HepG2 (cell line): ENCODE measurements around the gene SART1. TPM values are rescaled to one million over a fixed set of nuclear protein-coding genes. Genes with fewer than 3 reads are reported as not detected.

Experiments
- ADNP ChIP-seq: sonication (generic); formaldehyde crosslinking; IDR thresholded peaks from 2 replicates; pipeline ENCODE4 v1.4.0; 2020; ENCODE audit warnings: missing genetic modification reagents
- CAMTA2 ChIP-seq: sonication (generic); formaldehyde crosslinking; IDR thresholded peaks from 2 replicates; pipeline ENCODE4 v1.4.0; 2020; ENCODE audit warnings: mild to moderate bottlenecking, missing genetic modification reagents, borderline replicate concordance
- CBX5 ChIP-seq: sonication (generic); formaldehyde crosslinking; IDR thresholded peaks from 2 replicates; pipeline ENCODE4 v1.4.0; 2020; ENCODE audit warnings: missing genetic modification reagents, borderline replicate concordance
- DPF2 ChIP-seq: sonication (generic); formaldehyde crosslinking; IDR thresholded peaks from 2 replicates; pipeline ENCODE4 v1.4.0; 2020; ENCODE audit warnings: mild to moderate bottlenecking, low read depth, missing genetic modification reagents, borderline replicate concordance
- GABPA ChIP-seq, 2 experiments: IDR thresholded peaks; 2 replicates each; pipeline ENCODE4 v1.6.1; 2011 to 2016; ENCODE audit warnings: low read depth in 2 of 2, low read length in 1 of 2, missing biosample characterization in 1 of 2, missing genetic modification characterization in 1 of 2
- GTF2F1 ChIP-seq: fragments of 150-350 bp; IDR thresholded peaks from 2 replicates; pipeline ENCODE4 v1.6.1; 2014; ENCODE audit warnings: low read length
- KAT2B ChIP-seq: fragments of 150-350 bp; IDR thresholded peaks from 2 replicates; pipeline ENCODE4 v1.6.1; 2014; ENCODE audit warnings: low read depth, low read length, borderline replicate concordance
- MEIS1 ChIP-seq: sonication (generic); formaldehyde crosslinking; IDR thresholded peaks from 2 replicates; pipeline ENCODE4 v1.9.0; 2021; ENCODE audit warnings: mild to moderate bottlenecking, missing genetic modification reagents, moderate library complexity, borderline replicate concordance
- NBN ChIP-seq: fragments of 450-650 bp; conservative IDR thresholded peaks from 2 replicates; pipeline ENCODE4 v1.6.1; 2017
- NFKBIZ ChIP-seq: IDR thresholded peaks from 2 replicates; pipeline ENCODE4 v1.6.1; 2018; ENCODE audit warnings: missing genetic modification reagents, missing compliant biosample characterization
- NR2C2 ChIP-seq: sonication (generic); formaldehyde crosslinking; IDR thresholded peaks from 2 replicates; pipeline ENCODE4 v1.4.0; 2020; ENCODE audit warnings: missing genetic modification reagents, mild to moderate bottlenecking, moderate library complexity, borderline replicate concordance
- RFX3 ChIP-seq: IDR thresholded peaks from 2 replicates; pipeline ENCODE4 v1.6.1; 2016; ENCODE audit warnings: missing biosample characterization, missing genetic modification reagents
- RFXANK ChIP-seq: IDR thresholded peaks from 2 replicates; pipeline ENCODE4 v1.6.1; 2016
- SALL1 ChIP-seq: sonication (generic); formaldehyde crosslinking; IDR thresholded peaks from 2 replicates; pipeline ENCODE4 v1.8.0; 2022; ENCODE audit warnings: mild to moderate bottlenecking, missing genetic modification reagents
- SMAD1 ChIP-seq: sonication (generic); formaldehyde crosslinking; IDR thresholded peaks from 2 replicates; pipeline ENCODE4 v1.4.0; 2020; ENCODE audit warnings: missing genetic modification reagents, low read depth, mild to moderate bottlenecking, borderline replicate concordance
- SRY ChIP-seq: sonication (generic); formaldehyde crosslinking; IDR thresholded peaks from 2 replicates; pipeline ENCODE4 v1.8.0; 2022; ENCODE audit warnings: mild to moderate bottlenecking, missing genetic modification reagents
- ZFP62 ChIP-seq: sonication (generic); formaldehyde crosslinking; IDR thresholded peaks from 2 replicates; pipeline ENCODE4 v1.4.0; 2020; ENCODE audit warnings: missing genetic modification reagents
- ZKSCAN8 ChIP-seq: IDR thresholded peaks from 2 replicates; pipeline ENCODE4 v1.6.1; 2016; ENCODE audit warnings: borderline replicate concordance, missing genetic modification reagents, missing compliant biosample characterization
- ZNF180 ChIP-seq: sonication (generic); formaldehyde crosslinking; IDR thresholded peaks from 2 replicates; pipeline ENCODE4 v1.4.0; 2020; ENCODE audit warnings: low read depth, missing genetic modification reagents, borderline replicate concordance
- ZNF274 ChIP-seq: sonication (generic); formaldehyde crosslinking; IDR thresholded peaks from 2 replicates; pipeline ENCODE4 v1.5.1; 2020; ENCODE audit warnings: mild to moderate bottlenecking, missing genetic modification reagents
- ZNF644 ChIP-seq: IDR thresholded peaks from 2 replicates; pipeline ENCODE4 v1.6.1; 2016; ENCODE audit warnings: low read depth
- ZNF773 ChIP-seq: sonication (generic); formaldehyde crosslinking; IDR thresholded peaks from 2 replicates; pipeline ENCODE4 v1.4.0; 2020; ENCODE audit warnings: missing genetic modification reagents, borderline replicate concordance
- polyA plus RNA-seq, 8 experiments: library from polyadenylated mRNA; depleted of rRNA in 3 of 8; stranded (reverse) in 7 of 8; unstranded in 1 of 8; fragments of >200 nt; fragmentation: Illumina TruSeq in 4 of 8; extraction: Trizol in 4 of 8; gene quantifications; 2 replicates each; pipeline versions ENCODE4 v1.2.1 to v1.2.3, GENCODE V29; 2011 to 2016; ENCODE audit warnings: low read depth in 4 of 8, missing spikeins in 1 of 8, mixed read lengths in 1 of 8; ENCODE audit not compliant: insufficient read depth in 1 of 8
- total RNA-seq, 5 experiments: library from RNA; depleted of rRNA; stranded (reverse); fragments of >200 nt; fragmentation: Illumina TruSeq; extraction: Trizol; gene quantifications; 2 replicates each; pipeline ENCODE4 v1.2.3, GENCODE V29; 2016; ENCODE audit warnings: low read depth in 1 of 5
- TF ChIP-seq, protein P1 (sequence below): sonication (generic); IDR thresholded peaks from 2 replicates; pipeline ENCODE4 v1.6.1; 2016; ENCODE audit warnings: low read depth, borderline replicate concordance
- TF ChIP-seq, protein P2 (sequence below): sonication (generic); formaldehyde crosslinking; IDR thresholded peaks from 2 replicates; pipeline ENCODE4 v1.5.1; 2020; ENCODE audit warnings: missing genetic modification reagents, mild to moderate bottlenecking, borderline replicate concordance
- TF ChIP-seq, protein P3 (sequence below): sonication (generic); formaldehyde crosslinking; IDR thresholded peaks from 2 replicates; pipeline ENCODE4 v1.4.0; 2020; ENCODE audit warnings: mild to moderate bottlenecking, missing genetic modification reagents
- TF ChIP-seq, protein P4 (sequence below): IDR thresholded peaks from 2 replicates; pipeline ENCODE4 v1.6.1; 2012; ENCODE audit warnings: inconsistent platforms

Gene SART1
- total and polyA plus RNA-seq, 2 of the 13 experiments (the other 11 are each of a cell fraction or from before 2014, with no cell fraction given), result 11.3 to 22.5 TPM

DNA sequence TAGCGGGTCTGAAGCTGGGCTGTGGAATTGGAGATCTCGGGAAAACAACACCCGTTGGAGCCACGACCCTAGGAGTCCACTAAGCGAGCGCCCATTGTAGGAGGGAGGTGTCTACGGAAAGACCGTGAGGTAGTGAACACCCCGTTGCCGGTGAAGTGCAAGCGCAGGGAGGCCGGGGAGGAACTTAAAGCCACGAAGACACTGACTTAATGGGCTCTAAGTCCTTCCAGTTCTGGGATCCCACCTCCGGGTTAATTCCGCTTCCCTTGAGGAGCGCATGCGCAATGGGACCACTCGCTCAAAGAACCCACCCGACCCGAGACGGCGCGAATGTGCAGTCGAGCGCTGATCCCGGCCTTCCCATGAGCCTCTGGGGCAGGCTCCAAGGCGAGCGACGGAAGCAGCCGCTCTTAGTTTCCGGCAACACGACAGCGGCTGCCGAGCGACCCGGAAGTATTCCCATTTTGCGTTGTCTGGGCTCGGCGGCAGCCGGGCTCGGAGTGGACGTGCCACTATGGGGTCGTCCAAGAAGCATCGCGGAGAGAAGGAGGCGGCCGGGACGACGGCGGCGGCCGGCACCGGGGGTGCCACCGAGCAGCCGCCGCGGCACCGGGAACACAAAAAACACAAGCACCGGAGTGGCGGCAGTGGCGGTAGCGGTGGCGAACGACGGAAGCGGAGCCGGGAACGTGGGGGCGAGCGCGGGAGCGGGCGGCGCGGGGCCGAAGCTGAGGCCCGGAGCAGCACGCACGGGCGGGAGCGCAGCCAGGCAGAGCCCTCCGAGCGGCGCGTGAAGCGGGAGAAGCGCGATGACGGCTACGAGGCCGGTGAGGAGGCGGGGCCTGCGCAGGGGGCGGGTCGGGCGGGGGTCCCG, at the start of gene SART1 (continued):
- peak; percentile 84; the same call in 1 of the 2 replicates for TF ChIP-seq SALL1 (CRISPR knock-in tag)
- TF ChIP-seq, protein P1, sequence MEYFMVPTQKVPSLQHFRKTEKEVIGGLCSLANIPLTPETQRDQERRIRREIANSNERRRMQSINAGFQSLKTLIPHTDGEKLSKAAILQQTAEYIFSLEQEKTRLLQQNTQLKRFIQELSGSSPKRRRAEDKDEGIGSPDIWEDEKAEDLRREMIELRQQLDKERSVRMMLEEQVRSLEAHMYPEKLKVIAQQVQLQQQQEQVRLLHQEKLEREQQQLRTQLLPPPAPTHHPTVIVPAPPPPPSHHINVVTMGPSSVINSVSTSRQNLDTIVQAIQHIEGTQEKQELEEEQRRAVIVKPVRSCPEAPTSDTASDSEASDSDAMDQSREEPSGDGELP, result peak; percentile 45; the same call in 1 of the 2 replicates
- TF ChIP-seq NBN, result no peak
- TF ChIP-seq, protein P2, sequence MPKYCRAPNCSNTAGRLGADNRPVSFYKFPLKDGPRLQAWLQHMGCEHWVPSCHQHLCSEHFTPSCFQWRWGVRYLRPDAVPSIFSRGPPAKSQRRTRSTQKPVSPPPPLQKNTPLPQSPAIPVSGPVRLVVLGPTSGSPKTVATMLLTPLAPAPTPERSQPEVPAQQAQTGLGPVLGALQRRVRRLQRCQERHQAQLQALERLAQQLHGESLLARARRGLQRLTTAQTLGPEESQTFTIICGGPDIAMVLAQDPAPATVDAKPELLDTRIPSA (CRISPR knock-in tag), result no peak
- 0 out of 2 replicates have a peak, but pooled peaks have one; percentile 74 for TF ChIP-seq CAMTA2
- TF ChIP-seq CBX5 (CRISPR knock-in tag), result peak; percentile 49; the same call in 1 of the 2 replicates
- no peak; the same call in 1 of the 2 replicates for TF ChIP-seq NFKBIZ (CRISPR knock-in tag)
- TF ChIP-seq ZNF274 (CRISPR knock-in tag), result peak; percentile 68; the same call in 1 of the 2 replicates
- TF ChIP-seq ZKSCAN8, result no peak
- TF ChIP-seq ADNP (CRISPR knock-in tag), result no peak
- TF ChIP-seq SMAD1, result no peak
- TF ChIP-seq, protein P3, sequence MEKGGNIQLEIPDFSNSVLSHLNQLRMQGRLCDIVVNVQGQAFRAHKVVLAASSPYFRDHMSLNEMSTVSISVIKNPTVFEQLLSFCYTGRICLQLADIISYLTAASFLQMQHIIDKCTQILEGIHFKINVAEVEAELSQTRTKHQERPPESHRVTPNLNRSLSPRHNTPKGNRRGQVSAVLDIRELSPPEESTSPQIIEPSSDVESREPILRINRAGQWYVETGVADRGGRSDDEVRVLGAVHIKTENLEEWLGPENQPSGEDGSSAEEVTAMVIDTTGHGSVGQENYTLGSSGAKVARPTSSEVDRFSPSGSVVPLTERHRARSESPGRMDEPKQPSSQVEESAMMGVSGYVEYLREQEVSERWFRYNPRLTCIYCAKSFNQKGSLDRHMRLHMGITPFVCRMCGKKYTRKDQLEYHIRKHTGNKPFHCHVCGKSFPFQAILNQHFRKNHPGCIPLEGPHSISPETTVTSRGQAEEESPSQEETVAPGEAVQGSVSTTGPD (CRISPR knock-in tag), result no peak
- TF ChIP-seq ZNF773 (CRISPR knock-in tag), result no peak
- peak; percentile 20; the same call in 1 of the 2 replicates for TF ChIP-seq SRY
- TF ChIP-seq NR2C2 (CRISPR knock-in tag), result peak; percentile 100
- no peak for TF ChIP-seq KAT2B
- no peak for TF ChIP-seq MEIS1
- no peak for TF ChIP-seq ZFP62 (CRISPR knock-in tag)
- TF ChIP-seq GABPA (IDR thresholded peaks at IDR 0.05; ENCODE audit: low read depth, low read length), result peak; percentile 96
- peak; percentile 97 for TF ChIP-seq GABPA (CRISPR knock-in tag; IDR thresholded peaks at IDR 0.05; ENCODE audit: low read depth)
- TF ChIP-seq ZNF644 (CRISPR knock-in tag), result no peak
- no peak for TF ChIP-seq RFXANK (CRISPR knock-in tag)
- TF ChIP-seq ZNF180 (CRISPR knock-in tag), result no peak
- TF ChIP-seq, protein P4, sequence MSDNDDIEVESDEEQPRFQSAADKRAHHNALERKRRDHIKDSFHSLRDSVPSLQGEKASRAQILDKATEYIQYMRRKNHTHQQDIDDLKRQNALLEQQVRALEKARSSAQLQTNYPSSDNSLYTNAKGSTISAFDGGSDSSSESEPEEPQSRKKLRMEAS, result peak; percentile 74
- TF ChIP-seq RFX3 (CRISPR knock-in tag), result no peak; the same call in 1 of the 2 replicates
- TF ChIP-seq GTF2F1, result no peak
- no peak for TF ChIP-seq DPF2 (CRISPR knock-in tag)
